Calu3 (cell line): ENCODE data around the gene TDRD15. TPM values are rescaled to one million over a fixed set of nuclear protein-coding genes. Genes with fewer than 3 reads are reported as not detected.

ENCODE experiments used
- Bru-seq: library from RNA; stranded (reverse); fragments of 400-500 nt; gene quantifications from one replicate; lab custom pipeline; 2021; lab: Mats Ljungman, UMichigan
- BruChase-seq, 2 experiments: library from RNA; stranded (reverse); fragments of 400-500 nt; gene quantifications; one replicate each; lab custom pipeline; 2021; lab: Mats Ljungman, UMichigan
- BruUV-seq: library from RNA; stranded (reverse); fragments of 400-500 nt; replicated peaks from 2 replicates; lab custom pipeline; 2021; lab: Mats Ljungman, UMichigan
- CTCF ChIA-PET: fragments of 300-600 bp; sonication (Branson Sonifier 250); formaldehyde crosslinking; loops from one replicate; lab custom pipeline; 2022; ENCODE audit warnings: antibody characterized with exemption; lab: Charles Lee
- DNase-seq: peaks from one replicate; pipeline ENCODE4 v3.0.0; 2022
- H3K27ac Mint-ChIP-seq: one replicate; pipeline ENCODE4 v1.8.0; 2022; ENCODE audit warnings: mixed read lengths; ENCODE audit not compliant: unreplicated experiment
- H3K27me3 Mint-ChIP-seq: one replicate; pipeline ENCODE4 v1.8.0; 2022; ENCODE audit warnings: mixed read lengths; ENCODE audit not compliant: unreplicated experiment
- H3K36me3 Mint-ChIP-seq: one replicate; pipeline ENCODE4 v1.8.0; 2022; ENCODE audit warnings: mild to moderate bottlenecking, moderate library complexity, mixed read lengths; ENCODE audit not compliant: insufficient read depth, unreplicated experiment
- H3K4me1 Mint-ChIP-seq: one replicate; pipeline ENCODE4 v1.8.0; 2022; ENCODE audit warnings: mild to moderate bottlenecking, low read depth, mixed read lengths; ENCODE audit not compliant: unreplicated experiment
- H3K4me3 Mint-ChIP-seq: one replicate; pipeline ENCODE4 v1.8.0; 2022; ENCODE audit warnings: mild to moderate bottlenecking, low read depth, moderate library complexity, mixed read lengths; ENCODE audit not compliant: unreplicated experiment
- H3K9me3 Mint-ChIP-seq: one replicate; pipeline ENCODE4 v1.8.0; 2022; ENCODE audit warnings: low read depth, mixed read lengths; ENCODE audit not compliant: unreplicated experiment
- intact Hi-C: fragments of 100-400 bp; cut with micrococcal nuclease; formaldehyde crosslinking; loops from one replicate; pipeline ENCODE4 v1.10.0; 2022; ENCODE audit not compliant: unreplicated experiment
- long read RNA-seq: library from polyadenylated mRNA; stranded (forward); transcript quantifications from one replicate; pipeline ENCODE4 v2.0.0, GENCODE V29; 2022
- total RNA-seq: library from RNA; stranded (reverse); gene quantifications from 2 replicates; pipeline ENCODE4 v1.2.3, GENCODE V29; 2022
- TF ChIP-seq, protein P1 (sequence below): fragments of 200-600 bp; IDR thresholded peaks from one replicate; pipeline ENCODE4 v1.8.0; 2022; ENCODE audit warnings: antibody characterized with exemption; ENCODE audit not compliant: unreplicated experiment

TDRD15 gene
- not detected in 2 replicates for total RNA-seq
- not detected for Bru-seq, nascent RNA
- BruChase-seq, experiment 1, labeled RNA remaining after a 6-hour chase, result not detected
- BruChase-seq, experiment 2, labeled RNA remaining after a 2-hour chase, result not detected
- long read RNA-seq, result 0 reads

DNA sequence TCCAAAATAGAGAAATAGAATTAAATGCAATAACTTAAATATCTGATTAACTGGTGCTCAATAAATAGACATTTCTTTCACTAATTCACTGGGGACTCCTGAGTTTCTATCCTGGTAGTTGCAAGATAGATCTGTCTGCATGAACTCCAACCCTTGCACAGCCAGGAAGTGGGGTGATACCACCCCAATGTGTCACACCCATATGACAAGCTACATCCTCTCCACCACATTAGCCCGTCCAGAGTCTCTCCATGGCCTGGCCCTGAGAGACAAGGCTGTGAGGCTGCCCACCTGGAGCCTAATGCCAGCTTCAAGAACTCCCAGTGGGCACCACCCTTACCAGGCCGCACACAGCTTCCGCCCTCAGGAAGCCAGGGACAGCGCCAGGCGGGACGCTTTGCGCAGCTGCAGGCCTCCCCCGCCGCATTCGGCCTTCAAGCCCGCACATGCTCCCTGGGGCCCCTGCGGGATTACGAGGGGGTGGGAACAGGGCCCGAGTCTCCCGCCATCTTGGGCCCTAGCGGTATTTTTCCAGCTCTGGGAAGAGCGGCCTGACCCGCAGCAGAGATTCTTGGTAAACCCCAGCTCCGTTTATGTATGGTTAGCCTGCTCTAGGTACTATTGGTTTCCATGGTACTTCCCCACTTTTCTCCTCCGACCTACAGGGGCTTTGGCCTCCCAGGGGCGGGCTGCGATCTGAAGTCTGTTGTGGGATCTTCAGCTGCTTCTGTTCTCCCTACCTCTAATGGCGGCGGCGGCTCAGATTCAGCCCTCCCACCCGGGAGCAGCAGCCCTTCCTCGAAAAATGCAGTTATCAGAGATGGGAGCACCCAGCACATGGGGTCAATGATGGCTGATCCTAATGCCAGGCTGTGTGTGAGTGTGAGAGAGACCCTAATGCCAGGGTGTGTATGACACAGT, at the start of gene TDRD15:
TSS of gene TDRD15 (plus strand) at position 496 of the 921 bp plus-strand sequence. CDS start 13,500 bp downstream, outside the sequence.
- Mint-ChIP-seq H3K4me3 (no peak within 1 kb of the TSS), H3K27me3 (peaks cover 21% of the 10 kb centered on the region), H3K4me1 (no peaks in the 10 kb centered on the region), H3K9me3 (no peaks in the 10 kb centered on the region), H3K36me3 (no peaks in the 10 kb centered on the region), H3K27ac (no peak within 1 kb of the TSS)
- no peak for DNase-seq
- no TSS peak for BruUV-seq
- CTCF ChIA-PET, result no interaction called here
- intact Hi-C loops, result no loop called here
- TF ChIP-seq, protein P1, sequence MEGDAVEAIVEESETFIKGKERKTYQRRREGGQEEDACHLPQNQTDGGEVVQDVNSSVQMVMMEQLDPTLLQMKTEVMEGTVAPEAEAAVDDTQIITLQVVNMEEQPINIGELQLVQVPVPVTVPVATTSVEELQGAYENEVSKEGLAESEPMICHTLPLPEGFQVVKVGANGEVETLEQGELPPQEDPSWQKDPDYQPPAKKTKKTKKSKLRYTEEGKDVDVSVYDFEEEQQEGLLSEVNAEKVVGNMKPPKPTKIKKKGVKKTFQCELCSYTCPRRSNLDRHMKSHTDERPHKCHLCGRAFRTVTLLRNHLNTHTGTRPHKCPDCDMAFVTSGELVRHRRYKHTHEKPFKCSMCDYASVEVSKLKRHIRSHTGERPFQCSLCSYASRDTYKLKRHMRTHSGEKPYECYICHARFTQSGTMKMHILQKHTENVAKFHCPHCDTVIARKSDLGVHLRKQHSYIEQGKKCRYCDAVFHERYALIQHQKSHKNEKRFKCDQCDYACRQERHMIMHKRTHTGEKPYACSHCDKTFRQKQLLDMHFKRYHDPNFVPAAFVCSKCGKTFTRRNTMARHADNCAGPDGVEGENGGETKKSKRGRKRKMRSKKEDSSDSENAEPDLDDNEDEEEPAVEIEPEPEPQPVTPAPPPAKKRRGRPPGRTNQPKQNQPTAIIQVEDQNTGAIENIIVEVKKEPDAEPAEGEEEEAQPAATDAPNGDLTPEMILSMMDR, result no peak

- CTCF ChIA-PET, result no interaction called here
- no peak overlapping the region for H3K4me3 Mint-ChIP-seq
- TF ChIP-seq, protein P1, result no peak
- peaks cover 3% of the 10 kb centered on the region for H3K9me3 Mint-ChIP-seq
- intact Hi-C loops, result no loop called here
- H3K27ac Mint-ChIP-seq, result no peak overlapping the region
- BruUV-seq, result no TSS peak
- H3K36me3 Mint-ChIP-seq, result no peaks in the 10 kb centered on the region
- no peaks in the 10 kb centered on the region for H3K4me1 Mint-ChIP-seq
- no peak for DNase-seq
- H3K27me3 Mint-ChIP-seq, result peaks cover 22% of the 10 kb centered on the region
These were observed 45.5 kb upstream of the TDRD15 start for GRCh38 chr2:21078296-21078695.

GRCh38 chr2:21083482-21083881, 40.3 kb upstream of the TDRD15 start:
- Mint-ChIP-seq H3K4me1 (no peaks in the 10 kb centered on the region), H3K9me3 (no peaks in the 10 kb centered on the region), H3K27me3 (peaks cover 27% of the 10 kb centered on the region), H3K36me3 (no peaks in the 10 kb centered on the region), H3K4me3 (no peak overlapping the region), H3K27ac (no peak overlapping the region)
- CTCF ChIA-PET, result no interaction called here
- TF ChIP-seq, protein P1, result no peak
- no peak for DNase-seq
- no TSS peak for BruUV-seq
- intact Hi-C loops, result no loop called here

- TF ChIP-seq, protein P1, result no peak
- CTCF ChIA-PET, result interaction anchor here (0.6 kb wide), 1 partner anchor 28 kb away, joined by 3 read pairs; no protein-coding TSS in a partner anchor
- BruUV-seq, result no TSS peak
- H3K27me3 Mint-ChIP-seq, result peaks cover 36% of the 10 kb centered on the region
- no peak overlapping the region for H3K27ac Mint-ChIP-seq
- no peak for DNase-seq
- no peaks in the 10 kb centered on the region for H3K9me3 Mint-ChIP-seq
- intact Hi-C loops, result no loop called here
- no peaks in the 10 kb centered on the region for H3K4me1 Mint-ChIP-seq
- H3K36me3 Mint-ChIP-seq, result no peaks in the 10 kb centered on the region
- no peak overlapping the region for H3K4me3 Mint-ChIP-seq
These were observed 39.4 kb upstream of the TDRD15 start for GRCh38 chr2:21084401-21084800.
